ENCODE measurements around the gene MCM6.

Gene MCM6

GRCh38 chr2:135838502-135838901 lies 37.7 kb downstream of the MCM6 start:
- no peaks in the 10 kb centered on the region for H3K9me3 ChIP-seq (ENCODE audit: insufficient read depth, low read depth, low read length)
- H3K27me3 ChIP-seq (ENCODE audit: insufficient read depth, low read length) = no peaks in the 10 kb centered on the region
- H3K4me3 ChIP-seq (ENCODE audit: low read length) = no peak overlapping the region
- H3K36me3 ChIP-seq (ENCODE audit: insufficient read depth, low read length) = peaks cover 41% of the 10 kb centered on the region
- no peak overlapping the region for H3K9ac ChIP-seq (ENCODE audit: low read depth, low read length)
- no peak overlapping the region for H3K27ac ChIP-seq (ENCODE audit: low read depth, low read length)
- no peaks in the 10 kb centered on the region for H3K4me1 ChIP-seq (ENCODE audit: insufficient read depth, low read length)
- 89% methylated on average over 2 of the region's 3 CpGs for WGBS

DNA sequence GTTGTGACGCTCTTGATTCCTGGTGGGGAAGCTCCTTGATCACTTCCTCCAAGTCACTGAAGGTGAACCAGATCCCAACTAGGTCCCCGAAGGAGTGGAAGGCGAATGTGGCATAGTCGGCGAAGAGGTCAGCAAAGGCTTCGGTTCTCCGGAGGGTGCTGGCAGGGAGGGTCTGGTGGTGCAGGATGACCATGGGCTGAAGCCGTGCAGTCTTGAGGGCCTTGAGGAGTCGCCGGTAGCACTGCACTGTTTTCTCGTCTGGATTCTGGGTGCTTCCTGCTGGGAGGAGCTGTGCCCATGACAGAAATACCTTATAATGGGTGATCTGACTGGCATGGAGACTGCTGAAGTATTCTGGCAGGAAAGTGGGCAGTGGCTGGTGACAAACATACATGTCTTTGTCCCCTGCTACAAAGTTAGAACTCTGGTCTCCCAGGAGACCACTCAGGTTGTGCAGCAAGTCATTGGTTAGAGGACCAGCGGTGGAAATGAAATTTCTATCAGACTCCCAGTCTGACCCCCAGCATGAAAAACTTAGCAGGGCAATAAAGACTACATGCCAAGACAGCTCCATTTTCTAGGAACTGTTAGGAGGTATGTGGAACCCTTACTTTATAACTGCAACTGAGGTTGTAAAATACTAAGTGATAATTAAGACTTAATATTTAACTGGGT lies 39.5 kb downstream of the MCM6 start, which contains the start of gene LCT:
TSS of gene LCT (minus strand) at position 589 of the 675 bp plus-strand sequence. CDS start at position 574, 15 bp downstream.
- H3K9ac ChIP-seq (ENCODE audit: low read depth, low read length) = no peak within 1 kb of the TSS

DNA sequence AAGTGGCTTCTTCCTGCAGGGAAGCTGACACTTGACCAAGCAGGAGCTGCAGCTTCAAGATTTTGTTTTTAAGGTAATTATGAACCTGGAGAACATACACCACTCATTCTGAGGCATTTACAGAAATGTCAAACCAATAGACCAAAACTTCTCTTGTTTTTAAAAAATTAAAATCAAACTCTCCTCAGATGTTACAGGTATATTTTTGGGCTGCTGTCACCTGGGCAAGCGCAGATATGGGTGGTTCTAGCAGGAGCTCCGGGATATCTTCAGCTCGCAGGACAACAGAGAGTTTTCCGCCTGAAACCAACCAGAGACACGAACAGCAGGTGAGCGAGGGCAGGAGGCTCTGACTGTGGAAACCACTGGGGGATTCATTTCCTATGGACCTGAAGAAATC lies 43.4 kb downstream of the MCM6 start:
- Histone ChIP-seq H3K27ac (ENCODE audit: low read depth, low read length) (no peak overlapping the region), H3K9me3 (ENCODE audit: insufficient read depth, low read depth, low read length) (no peaks in the 10 kb centered on the region), H3K4me3 (ENCODE audit: low read length) (no peak overlapping the region), H3K4me1 (ENCODE audit: insufficient read depth, low read length) (no peaks in the 10 kb centered on the region), H3K27me3 (ENCODE audit: insufficient read depth, low read length) (no peaks in the 10 kb centered on the region), H3K9ac (ENCODE audit: low read depth, low read length) (no peak overlapping the region), H3K36me3 (ENCODE audit: insufficient read depth, low read length) (no peaks in the 10 kb centered on the region)
- WGBS = 92% methylated on average over 6 of the region's 6 CpGs

More for the DNA sequence above, 39.5 kb downstream of the MCM6 start, which contains the start of gene LCT:
- no peaks in the 10 kb centered on the region for H3K4me1 ChIP-seq (ENCODE audit: insufficient read depth, low read length)
- H3K27me3 ChIP-seq (ENCODE audit: insufficient read depth, low read length) = no peaks in the 10 kb centered on the region
- WGBS = 93% methylated on average over 12 of the region's 12 CpGs
- peaks cover 25% of the 10 kb centered on the region for H3K36me3 ChIP-seq (ENCODE audit: insufficient read depth, low read length)
- no peak within 1 kb of the TSS for H3K27ac ChIP-seq (ENCODE audit: low read depth, low read length)
- H3K9me3 ChIP-seq (ENCODE audit: insufficient read depth, low read depth, low read length) = no peaks in the 10 kb centered on the region
- H3K4me3 ChIP-seq (ENCODE audit: low read length) = no peak within 1 kb of the TSS

DNA sequence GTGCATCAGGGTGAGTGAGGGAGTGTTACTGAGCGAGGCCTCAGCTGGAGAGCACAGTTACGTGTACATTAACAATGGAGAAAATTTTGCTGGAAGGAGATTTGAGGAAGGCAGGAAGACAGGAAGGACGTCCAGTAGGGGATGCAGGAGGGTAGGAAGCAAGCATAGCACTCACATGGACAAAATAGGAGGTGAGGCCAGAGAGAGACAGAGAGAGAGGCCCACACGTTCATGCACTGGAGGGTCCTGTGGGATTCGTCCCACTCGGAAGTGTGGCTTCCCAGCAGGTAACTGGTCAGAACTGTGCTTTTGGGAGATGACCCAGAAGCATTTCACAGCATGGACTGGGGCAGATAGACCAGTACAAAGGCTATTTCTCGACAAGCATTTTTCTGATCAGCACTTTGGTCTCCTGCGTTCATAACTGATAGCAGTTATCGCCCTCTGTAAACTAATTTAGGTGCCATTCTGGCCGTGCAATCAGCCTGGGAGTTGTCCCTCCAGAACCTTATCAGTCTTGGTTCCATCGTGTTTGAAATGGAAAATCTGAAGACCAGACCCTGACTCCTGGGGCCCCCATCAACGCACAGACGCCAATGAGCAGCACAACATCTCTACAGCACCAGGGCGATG lies 44.9 kb downstream of the MCM6 start:
- H3K4me3 ChIP-seq (ENCODE audit: low read length) = no peak overlapping the region
- H3K4me1 ChIP-seq (ENCODE audit: insufficient read depth, low read length) = no peaks in the 10 kb centered on the region
- H3K27me3 ChIP-seq (ENCODE audit: insufficient read depth, low read length) = no peaks in the 10 kb centered on the region
- H3K27ac ChIP-seq (ENCODE audit: low read depth, low read length) = no peak overlapping the region
- H3K9ac ChIP-seq (ENCODE audit: low read depth, low read length) = no peak overlapping the region
- WGBS = 85% methylated on average over 14 of the region's 14 CpGs
- no peaks in the 10 kb centered on the region for H3K36me3 ChIP-seq (ENCODE audit: insufficient read depth, low read length)
- H3K9me3 ChIP-seq (ENCODE audit: insufficient read depth, low read depth, low read length) = no peaks in the 10 kb centered on the region

GRCh38 chr2:135829378-135830135 lies 46.7 kb downstream of the MCM6 start:
- Histone ChIP-seq H3K27me3 (ENCODE audit: insufficient read depth, low read length) (no peaks in the 10 kb centered on the region), H3K4me3 (ENCODE audit: low read length) (no peak overlapping the region), H3K9me3 (ENCODE audit: insufficient read depth, low read depth, low read length) (no peaks in the 10 kb centered on the region), H3K36me3 (ENCODE audit: insufficient read depth, low read length) (no peaks in the 10 kb centered on the region), H3K4me1 (ENCODE audit: insufficient read depth, low read length) (no peaks in the 10 kb centered on the region), H3K9ac (ENCODE audit: low read depth, low read length) (no peak overlapping the region), H3K27ac (ENCODE audit: low read depth, low read length) (no peak overlapping the region)
- 95% methylated on average over 12 of the region's 13 CpGs for WGBS

DNA sequence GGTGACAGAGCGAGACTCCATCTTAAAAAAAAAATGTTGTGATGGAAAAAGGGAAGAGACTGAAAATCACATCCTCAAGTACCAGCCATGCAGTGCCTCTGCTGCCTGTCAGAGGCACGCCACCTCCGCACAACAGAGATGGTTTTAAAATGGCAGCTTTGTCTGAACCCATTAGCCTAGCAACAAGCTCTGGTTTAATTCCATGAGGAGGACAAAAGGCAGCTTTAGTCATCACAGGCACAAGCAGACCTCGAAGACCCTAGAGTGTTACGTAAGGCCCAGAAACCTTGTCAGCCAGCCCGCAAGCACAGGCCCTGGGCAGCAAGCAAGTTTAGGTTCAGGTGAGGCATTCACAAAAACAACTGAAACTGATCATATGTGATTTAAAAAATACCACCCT lies 49.7 kb downstream of the MCM6 start:
- WGBS = 96% methylated on average over 6 of the region's 6 CpGs
- Histone ChIP-seq H3K4me1 (ENCODE audit: insufficient read depth, low read length) (no peaks in the 10 kb centered on the region), H3K36me3 (ENCODE audit: insufficient read depth, low read length) (no peaks in the 10 kb centered on the region), H3K9ac (ENCODE audit: low read depth, low read length) (no peak overlapping the region), H3K9me3 (ENCODE audit: insufficient read depth, low read depth, low read length) (0 out of 2 replicates have a peak, but pooled peaks cover 2% of the 10 kb centered on the region), H3K27me3 (ENCODE audit: insufficient read depth, low read length) (no peaks in the 10 kb centered on the region), H3K27ac (ENCODE audit: low read depth, low read length) (no peak overlapping the region), H3K4me3 (ENCODE audit: low read length) (no peak overlapping the region)

DNA sequence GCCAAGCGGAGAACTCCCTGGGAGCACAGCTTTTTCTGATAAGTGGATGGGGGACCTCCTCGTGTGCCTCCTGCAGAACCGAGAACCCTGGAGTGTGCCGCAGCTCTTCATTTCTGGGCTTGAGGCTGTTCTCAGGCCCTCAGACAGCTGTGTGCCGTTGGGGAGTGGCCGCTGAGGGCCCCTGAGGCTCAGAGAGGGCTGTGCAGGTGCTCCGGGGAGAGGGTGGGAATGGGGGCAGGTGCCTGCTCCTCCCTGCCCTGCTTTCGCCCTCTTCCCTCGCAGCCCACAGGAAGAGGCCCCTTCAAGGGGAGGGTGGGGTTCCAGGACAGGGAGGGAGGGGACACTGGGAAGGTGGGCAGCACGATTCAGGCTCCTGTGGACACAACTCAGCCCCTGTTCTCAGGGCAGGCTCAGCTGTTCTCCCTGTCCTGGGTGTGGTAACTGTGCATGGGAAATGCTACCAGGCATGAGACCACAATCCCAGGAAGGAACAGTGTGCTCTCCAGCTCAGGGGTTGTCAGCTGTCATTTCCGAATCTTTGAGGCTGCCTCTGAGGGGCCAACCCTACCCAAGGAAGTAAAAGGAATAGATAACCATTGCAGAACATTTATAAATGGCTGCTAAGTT lies 50.6 kb downstream of the MCM6 start:
- Histone ChIP-seq H3K36me3 (ENCODE audit: insufficient read depth, low read length) (no peaks in the 10 kb centered on the region), H3K9me3 (ENCODE audit: insufficient read depth, low read depth, low read length) (0 out of 2 replicates have a peak, but pooled peaks cover 2% of the 10 kb centered on the region), H3K27me3 (ENCODE audit: insufficient read depth, low read length) (no peaks in the 10 kb centered on the region), H3K4me1 (ENCODE audit: insufficient read depth, low read length) (no peaks in the 10 kb centered on the region), H3K4me3 (ENCODE audit: low read length) (no peak overlapping the region), H3K9ac (ENCODE audit: low read depth, low read length) (no peak overlapping the region), H3K27ac (ENCODE audit: low read depth, low read length) (no peak overlapping the region)
- 82% methylated on average over 11 of the region's 11 CpGs for WGBS

- H3K27ac ChIP-seq (ENCODE audit: low read depth, low read length) = no peak overlapping the region
- no peak overlapping the region for H3K9ac ChIP-seq (ENCODE audit: low read depth, low read length)
- 0 out of 2 replicates have a peak, but pooled peaks cover 2% of the 10 kb centered on the region for H3K9me3 ChIP-seq (ENCODE audit: insufficient read depth, low read depth, low read length)
- 93% methylated on average over 9 of the region's 9 CpGs for WGBS
- no peaks in the 10 kb centered on the region for H3K4me1 ChIP-seq (ENCODE audit: insufficient read depth, low read length)
- no peaks in the 10 kb centered on the region for H3K27me3 ChIP-seq (ENCODE audit: insufficient read depth, low read length)
- H3K4me3 ChIP-seq (ENCODE audit: low read length) = no peak overlapping the region
- H3K36me3 ChIP-seq (ENCODE audit: insufficient read depth, low read length) = no peaks in the 10 kb centered on the region
Observed at GRCh38 chr2:135825131-135825530, 51.1 kb downstream of the MCM6 start.

- H3K27me3 ChIP-seq (ENCODE audit: insufficient read depth, low read length) = no peaks in the 10 kb centered on the region
- H3K36me3 ChIP-seq (ENCODE audit: insufficient read depth, low read length) = no peaks in the 10 kb centered on the region
- H3K4me1 ChIP-seq (ENCODE audit: insufficient read depth, low read length) = no peaks in the 10 kb centered on the region
- no peak overlapping the region for H3K4me3 ChIP-seq (ENCODE audit: low read length)
- H3K9ac ChIP-seq (ENCODE audit: low read depth, low read length) = no peak overlapping the region
- 0 out of 2 replicates have a peak, but pooled peaks cover 2% of the 10 kb centered on the region for H3K9me3 ChIP-seq (ENCODE audit: insufficient read depth, low read depth, low read length)
- H3K27ac ChIP-seq (ENCODE audit: low read depth, low read length) = no peak overlapping the region
- WGBS = 96% methylated on average over 1 of the region's 1 CpG
Observed at GRCh38 chr2:135822855-135823254, 53.4 kb downstream of the MCM6 start.

DNA sequence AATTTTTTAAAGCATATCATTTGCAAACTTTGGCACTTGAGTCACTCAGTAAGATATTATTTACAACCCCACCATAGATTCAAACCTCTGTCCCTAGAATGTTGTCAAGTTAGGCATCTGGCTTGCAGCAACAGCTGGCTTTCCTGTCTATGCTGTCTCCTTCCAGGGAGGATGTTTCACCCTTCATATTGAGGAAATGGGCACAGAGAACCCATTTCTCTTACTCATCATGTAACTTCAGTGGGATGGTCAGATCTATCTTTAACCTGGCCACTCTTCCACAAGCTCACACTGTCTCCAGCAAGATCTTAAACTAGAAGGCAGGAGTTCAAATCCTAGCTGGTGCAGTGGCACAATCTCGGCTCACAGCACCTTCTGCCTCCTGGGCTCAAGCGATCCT lies 55.1 kb downstream of the MCM6 start:
- Histone ChIP-seq H3K27ac (ENCODE audit: low read depth, low read length) (no peak overlapping the region), H3K4me3 (ENCODE audit: low read length) (no peak overlapping the region), H3K4me1 (ENCODE audit: insufficient read depth, low read length) (no peaks in the 10 kb centered on the region), H3K36me3 (ENCODE audit: insufficient read depth, low read length) (no peaks in the 10 kb centered on the region), H3K27me3 (ENCODE audit: insufficient read depth, low read length) (no peaks in the 10 kb centered on the region), H3K9me3 (ENCODE audit: insufficient read depth, low read depth, low read length) (0 out of 2 replicates have a peak, but pooled peaks cover 2% of the 10 kb centered on the region), H3K9ac (ENCODE audit: low read depth, low read length) (no peak overlapping the region)
- 90% methylated on average over 2 of the region's 2 CpGs for WGBS
